ENCODE data around the gene MAMDC2.

The MAMDC2 gene

GRCh38 chr9:70134360-70134759 is 90.7 kb downstream of the MAMDC2 start:
- DNase-seq (ENCODE audit: low read depth): no peak

- DNase-seq (ENCODE audit: low read depth): no peak
These were observed 91.5 kb downstream of the MAMDC2 start for GRCh38 chr9:70135176-70135575.

DNA sequence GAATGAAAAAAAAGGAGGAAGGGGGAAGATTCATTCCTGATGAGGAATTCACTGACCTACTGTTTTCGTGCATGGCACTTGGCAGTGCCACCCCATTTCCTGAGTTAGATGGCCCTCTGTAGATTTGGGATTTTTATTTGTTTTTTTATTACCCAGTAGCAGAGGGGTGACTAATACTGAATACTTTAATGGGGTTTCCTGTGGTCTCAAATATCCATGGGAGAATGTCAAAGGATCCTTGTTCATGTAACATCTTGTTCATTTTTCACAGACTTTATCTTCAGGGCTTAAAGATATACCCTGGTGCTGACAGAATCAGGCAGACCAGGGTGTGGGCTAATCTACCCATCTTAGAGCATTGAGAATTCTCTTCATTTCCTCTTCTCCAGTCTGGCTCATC is 93.0 kb downstream of the MAMDC2 start:
- no peak for DNase-seq (ENCODE audit: low read depth)

DNA sequence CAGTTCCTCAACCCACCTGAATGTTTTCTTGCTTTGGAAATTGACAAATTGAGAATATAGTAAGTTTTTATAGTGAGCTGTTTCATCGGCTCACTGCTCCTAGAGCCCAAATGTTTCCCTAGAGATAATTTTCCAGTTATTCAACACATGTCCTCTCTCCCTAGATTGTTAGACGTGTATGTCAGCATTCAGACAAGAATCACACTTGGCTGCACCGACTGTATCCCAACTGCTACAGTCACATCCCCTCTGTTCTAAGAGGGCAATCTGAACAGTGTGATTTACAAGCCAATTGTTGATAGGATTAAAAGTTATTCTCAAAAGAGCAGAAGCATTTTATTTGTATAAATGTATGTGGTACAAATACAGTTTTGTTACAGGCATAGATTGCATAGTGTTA is 93.9 kb downstream of the MAMDC2 start:
- no peak for DNase-seq (ENCODE audit: low read depth)

DNA sequence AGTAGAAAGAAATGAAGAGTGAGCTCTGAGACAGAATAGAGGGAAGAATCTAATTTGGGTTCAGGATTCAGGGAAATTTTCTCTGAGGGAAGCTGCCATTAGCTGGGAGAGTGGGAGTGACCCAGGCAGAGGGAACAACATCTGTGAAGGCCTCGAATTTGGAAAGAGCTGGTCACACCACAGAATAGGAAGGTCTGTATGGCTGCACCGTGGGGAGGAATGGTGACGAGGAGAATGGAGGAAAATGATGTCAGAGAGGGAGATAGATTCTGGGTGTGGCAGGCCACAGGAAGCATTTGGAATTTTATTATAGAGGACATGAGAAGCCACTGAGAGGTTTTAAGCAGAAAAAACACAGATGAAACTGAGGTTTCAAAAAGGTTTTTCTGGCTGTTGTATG is 98.5 kb downstream of the MAMDC2 start:
- no peak for DNase-seq (ENCODE audit: low read depth)

- no peak for DNase-seq (ENCODE audit: low read depth)
These were observed 99.9 kb downstream of the MAMDC2 start for GRCh38 chr9:70143394-70144130.

- no peak for DNase-seq (ENCODE audit: low read depth)
These were observed 100.5 kb downstream of the MAMDC2 start for GRCh38 chr9:70144131-70144503.

- DNase-seq (ENCODE audit: low read depth): no peak
These were observed 102.3 kb downstream of the MAMDC2 start for GRCh38 chr9:70145981-70146380.

DNA sequence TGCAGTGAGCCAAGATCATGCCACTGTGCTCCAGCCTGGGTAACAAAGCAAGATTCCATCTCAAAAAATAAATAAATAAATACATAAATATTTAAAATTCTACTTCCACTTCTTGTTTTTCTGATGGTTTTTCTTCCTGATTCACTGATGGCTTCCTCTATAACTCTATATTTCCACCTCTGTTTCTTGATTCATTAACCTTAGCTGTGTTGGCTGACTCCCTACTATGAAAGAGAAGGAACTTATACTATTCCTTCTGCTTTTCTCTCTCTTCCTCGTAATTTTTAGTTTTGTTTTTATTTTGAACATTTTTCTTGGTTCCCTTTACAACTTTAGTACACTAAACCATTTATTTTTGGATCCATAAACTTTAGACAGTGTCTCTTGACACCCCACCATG is 103.5 kb downstream of the MAMDC2 start:
- no peak for DNase-seq (ENCODE audit: low read depth)

DNA sequence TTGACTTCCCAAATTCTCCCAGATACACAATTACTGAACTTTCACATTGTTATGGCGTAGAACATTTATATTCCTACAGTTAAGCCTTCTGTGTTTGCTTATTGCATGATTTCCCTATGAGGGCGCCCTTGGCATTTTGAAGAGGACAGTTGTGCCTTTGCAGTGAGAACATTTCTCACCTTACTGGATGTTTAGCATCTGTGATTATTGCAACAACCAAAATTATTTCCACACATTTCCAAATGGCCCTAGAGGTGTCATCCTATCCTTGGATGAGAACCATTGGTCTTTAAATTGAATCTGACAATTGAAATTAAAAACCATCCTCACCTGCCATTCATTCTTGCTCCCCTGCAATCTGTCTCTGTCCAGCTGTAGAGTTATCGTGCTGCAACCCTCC is 104.0 kb downstream of the MAMDC2 start:
- DNase-seq (ENCODE audit: low read depth): no peak

- no peak for DNase-seq (ENCODE audit: low read depth)
These were observed 108.7 kb downstream of the MAMDC2 start for GRCh38 chr9:70152350-70152749.

DNA sequence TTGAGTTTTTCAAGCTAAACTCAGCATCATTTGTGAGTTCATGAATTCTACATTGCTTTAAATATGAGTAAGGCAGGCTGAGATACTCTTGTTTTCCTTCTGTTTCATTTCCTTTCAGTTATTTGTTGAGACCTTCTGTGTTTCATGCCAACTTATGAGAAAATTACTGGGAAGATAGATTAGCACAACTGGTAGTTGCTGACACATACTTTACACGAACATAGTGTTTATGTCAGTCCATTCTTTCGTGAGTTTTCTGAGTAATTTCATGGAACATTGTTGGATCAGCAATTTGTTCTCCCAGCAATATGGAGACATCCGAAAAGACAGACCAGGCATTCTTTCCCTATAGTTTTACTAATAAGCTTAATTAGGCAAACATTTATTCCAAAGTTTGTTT is 113.1 kb downstream of the MAMDC2 start:
- DNase-seq (ENCODE audit: low read depth): no peak

- no peak for DNase-seq (ENCODE audit: low read depth)
These were observed 116.0 kb downstream of the MAMDC2 start for GRCh38 chr9:70159630-70160029.

GRCh38 chr9:70160686-70161600 is 117.3 kb downstream of the MAMDC2 start:
- DNase-seq (ENCODE audit: low read depth): no peak

- no peak for DNase-seq (ENCODE audit: low read depth)
These were observed 121.5 kb downstream of the MAMDC2 start for GRCh38 chr9:70165006-70165602.

GRCh38 chr9:70168521-70168920 is 124.9 kb downstream of the MAMDC2 start:
- no peak for DNase-seq (ENCODE audit: low read depth)

DNA sequence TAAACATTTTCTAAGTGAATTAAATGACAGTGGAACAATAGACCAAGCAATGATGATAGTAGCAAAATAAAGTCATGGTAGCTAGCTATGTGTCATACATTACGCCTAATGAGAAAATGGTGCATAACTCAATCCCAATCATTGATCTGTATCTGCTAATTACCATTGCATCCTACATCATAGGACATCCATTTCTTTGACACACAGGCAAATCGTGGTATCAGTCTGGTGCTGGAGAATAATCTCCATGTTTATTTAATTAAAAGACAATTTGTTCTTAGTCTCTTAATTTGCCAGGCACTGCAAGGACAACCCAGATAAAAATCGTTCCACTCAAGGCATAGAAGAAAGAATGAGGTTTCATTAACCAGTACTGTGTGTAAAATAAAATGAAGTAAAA is 125.6 kb downstream of the MAMDC2 start:
- DNase-seq (ENCODE audit: low read depth): no peak

- DNase-seq (ENCODE audit: low read depth): no peak
These were observed 126.6 kb downstream of the MAMDC2 start for GRCh38 chr9:70170151-70170790.

- DNase-seq (ENCODE audit: low read depth): no peak
These were observed 128.9 kb downstream of the MAMDC2 start for GRCh38 chr9:70172532-70172931.

GRCh38 chr9:70177121-70177520 is 133.5 kb downstream of the MAMDC2 start:
- no peak for DNase-seq (ENCODE audit: low read depth)

DNA sequence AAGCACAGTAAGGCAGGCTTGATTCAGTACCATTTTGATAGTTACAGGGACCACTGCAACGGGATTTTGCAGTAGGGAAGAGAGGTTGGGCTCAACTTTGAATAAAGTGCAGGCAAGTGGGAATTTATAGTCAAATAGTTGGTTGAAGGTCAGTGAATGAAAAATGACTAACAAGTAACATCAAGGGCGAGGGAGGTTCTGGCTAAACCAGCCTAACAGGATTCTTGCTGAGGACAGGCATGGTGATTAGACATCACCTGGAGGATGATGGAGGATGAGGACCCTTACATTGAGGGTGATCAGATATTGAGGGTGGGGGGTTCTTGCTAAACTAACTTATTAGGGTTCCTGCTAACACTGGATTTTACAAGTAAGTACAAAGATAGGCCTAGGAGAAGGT is 149.1 kb downstream of the MAMDC2 start:
- no peak for DNase-seq (ENCODE audit: low read depth)

- DNase-seq (ENCODE audit: low read depth): no peak
These were observed 151.8 kb downstream of the MAMDC2 start for GRCh38 chr9:70195456-70195855.

Data from T follicular helper cell (primary cell).